ENCODE data around the gene CEP128.

The CEP128 gene

GRCh38 chr14:80522936-80523335, 418.6 kb downstream of the CEP128 start:
- no peak overlapping the region for H3K9ac ChIP-seq (ENCODE audit: low read length in 5 of 5)
- H3K27me3 ChIP-seq (ENCODE audit: control insufficient read depth in 5 of 5, insufficient read depth in 4 of 5, low read length in 5 of 5): no peaks in the 10 kb centered on the region
- H3K4me1 ChIP-seq (ENCODE audit: control insufficient read depth in 5 of 5, insufficient read depth in 5 of 5, low read length in 5 of 5): peaks cover 0 to 7% (median 0%) of the 10 kb centered on the region in 5 donors
- no peak overlapping the region for H3K4me3 ChIP-seq (ENCODE audit: low read depth in 1 of 5, low read length in 5 of 5)
- H3K36me3 ChIP-seq (ENCODE audit: control insufficient read depth in 5 of 5, insufficient read depth in 5 of 5, low read length in 5 of 5): peaks cover 0 to 14% (median 0%) of the 10 kb centered on the region in 5 donors
- H3K9me3 ChIP-seq (ENCODE audit: control insufficient read depth in 5 of 5, low read length in 5 of 5): no peaks in the 10 kb centered on the region
- H3K27ac ChIP-seq (ENCODE audit: low read depth, low read length): no peak overlapping the region

GRCh38 chr14:80522411-80522810, 419.1 kb downstream of the CEP128 start:
- Histone ChIP-seq H3K4me3 (ENCODE audit: low read depth in 1 of 5, low read length in 5 of 5) (no peak overlapping the region), H3K27ac (ENCODE audit: low read depth, low read length) (no peak overlapping the region)

GRCh38 chr14:80521456-80521855, 420.1 kb downstream of the CEP128 start:
- Histone ChIP-seq H3K9ac (ENCODE audit: low read length in 5 of 5) (no peak overlapping the region), H3K27ac (ENCODE audit: low read depth, low read length) (no peak overlapping the region), H3K36me3 (ENCODE audit: control insufficient read depth in 5 of 5, insufficient read depth in 5 of 5, low read length in 5 of 5) (peaks cover 0 to 14% (median 0%) of the 10 kb centered on the region in 5 donors), H3K4me3 (ENCODE audit: low read depth in 1 of 5, low read length in 5 of 5) (no peak overlapping the region), H3K9me3 (ENCODE audit: control insufficient read depth in 5 of 5, low read length in 5 of 5) (no peaks in the 10 kb centered on the region), H3K4me1 (ENCODE audit: control insufficient read depth in 5 of 5, insufficient read depth in 5 of 5, low read length in 5 of 5) (peaks cover 0 to 7% (median 0%) of the 10 kb centered on the region in 5 donors), H3K27me3 (ENCODE audit: control insufficient read depth in 5 of 5, insufficient read depth in 4 of 5, low read length in 5 of 5) (no peaks in the 10 kb centered on the region)

More at GRCh38 chr14:80522411-80522810, 419.1 kb downstream of the CEP128 start:
- peaks cover 0 to 14% (median 0%) of the 10 kb centered on the region in 5 donors for H3K36me3 ChIP-seq (ENCODE audit: control insufficient read depth in 5 of 5, insufficient read depth in 5 of 5, low read length in 5 of 5)
- H3K27me3 ChIP-seq (ENCODE audit: control insufficient read depth in 5 of 5, insufficient read depth in 4 of 5, low read length in 5 of 5): no peaks in the 10 kb centered on the region
- peaks cover 0 to 7% (median 0%) of the 10 kb centered on the region in 5 donors for H3K4me1 ChIP-seq (ENCODE audit: control insufficient read depth in 5 of 5, insufficient read depth in 5 of 5, low read length in 5 of 5)
- H3K9ac ChIP-seq (ENCODE audit: low read length in 5 of 5): no peak overlapping the region
- H3K9me3 ChIP-seq (ENCODE audit: control insufficient read depth in 5 of 5, low read length in 5 of 5): no peaks in the 10 kb centered on the region

- no peaks in the 10 kb centered on the region for H3K27me3 ChIP-seq (ENCODE audit: control insufficient read depth in 5 of 5, insufficient read depth in 4 of 5, low read length in 5 of 5)
- no peak overlapping the region for H3K9ac ChIP-seq (ENCODE audit: low read length in 5 of 5)
- H3K4me3 ChIP-seq (ENCODE audit: low read depth in 1 of 5, low read length in 5 of 5): no peak overlapping the region
- H3K27ac ChIP-seq (ENCODE audit: low read depth, low read length): no peak overlapping the region
- peaks cover 0 to 7% (median 0%) of the 10 kb centered on the region in 5 donors for H3K4me1 ChIP-seq (ENCODE audit: control insufficient read depth in 5 of 5, insufficient read depth in 5 of 5, low read length in 5 of 5)
- no peaks in the 10 kb centered on the region for H3K9me3 ChIP-seq (ENCODE audit: control insufficient read depth in 5 of 5, low read length in 5 of 5)
- peaks cover 0 to 5% (median 0%) of the 10 kb centered on the region in 5 donors for H3K36me3 ChIP-seq (ENCODE audit: control insufficient read depth in 5 of 5, insufficient read depth in 5 of 5, low read length in 5 of 5)
These were observed 422.5 kb downstream of the CEP128 start for GRCh38 chr14:80519002-80519401.

- Histone ChIP-seq H3K4me3 (ENCODE audit: low read depth in 1 of 5, low read length in 5 of 5) (no peak overlapping the region), H3K36me3 (ENCODE audit: control insufficient read depth in 5 of 5, insufficient read depth in 5 of 5, low read length in 5 of 5) (no peaks in the 10 kb centered on the region), H3K27ac (ENCODE audit: low read depth, low read length) (no peak overlapping the region), H3K4me1 (ENCODE audit: control insufficient read depth in 5 of 5, insufficient read depth in 5 of 5, low read length in 5 of 5) (peaks cover 0 to 7% (median 0%) of the 10 kb centered on the region in 5 donors), H3K9me3 (ENCODE audit: control insufficient read depth in 5 of 5, low read length in 5 of 5) (no peaks in the 10 kb centered on the region), H3K9ac (ENCODE audit: low read length in 5 of 5) (no peak overlapping the region), H3K27me3 (ENCODE audit: control insufficient read depth in 5 of 5, insufficient read depth in 4 of 5, low read length in 5 of 5) (no peaks in the 10 kb centered on the region)
These were observed 423.4 kb downstream of the CEP128 start for GRCh38 chr14:80518173-80518572.

- H3K4me3 ChIP-seq (ENCODE audit: low read depth in 1 of 5, low read length in 5 of 5): no peak overlapping the region
- H3K4me1 ChIP-seq (ENCODE audit: control insufficient read depth in 5 of 5, insufficient read depth in 5 of 5, low read length in 5 of 5): no peaks in the 10 kb centered on the region
- no peak overlapping the region for H3K27ac ChIP-seq (ENCODE audit: low read depth, low read length)
- no peaks in the 10 kb centered on the region for H3K27me3 ChIP-seq (ENCODE audit: control insufficient read depth in 5 of 5, insufficient read depth in 4 of 5, low read length in 5 of 5)
- H3K9me3 ChIP-seq (ENCODE audit: control insufficient read depth in 5 of 5, low read length in 5 of 5): peaks cover 0 to 3% (median 0%) of the 10 kb centered on the region in 5 donors
- no peak overlapping the region for H3K9ac ChIP-seq (ENCODE audit: low read length in 5 of 5)
- H3K36me3 ChIP-seq (ENCODE audit: control insufficient read depth in 5 of 5, insufficient read depth in 5 of 5, low read length in 5 of 5): no peaks in the 10 kb centered on the region
These were observed 434.2 kb downstream of the CEP128 start for GRCh38 chr14:80507292-80507869.

GRCh38 chr14:80504781-80505180, 436.8 kb downstream of the CEP128 start:
- Histone ChIP-seq H3K36me3 (ENCODE audit: control insufficient read depth in 5 of 5, insufficient read depth in 5 of 5, low read length in 5 of 5) (no peaks in the 10 kb centered on the region), H3K27ac (ENCODE audit: low read depth, low read length) (no peak overlapping the region)

GRCh38 chr14:80498533-80498932, 443.0 kb downstream of the CEP128 start:
- Histone ChIP-seq H3K4me3 (ENCODE audit: low read depth in 1 of 5, low read length in 5 of 5) (no peak overlapping the region), H3K36me3 (ENCODE audit: control insufficient read depth in 5 of 5, insufficient read depth in 5 of 5, low read length in 5 of 5) (no peaks in the 10 kb centered on the region), H3K27me3 (ENCODE audit: control insufficient read depth in 5 of 5, insufficient read depth in 4 of 5, low read length in 5 of 5) (no peaks in the 10 kb centered on the region), H3K4me1 (ENCODE audit: control insufficient read depth in 5 of 5, insufficient read depth in 5 of 5, low read length in 5 of 5) (no peaks in the 10 kb centered on the region), H3K9me3 (ENCODE audit: control insufficient read depth in 5 of 5, low read length in 5 of 5) (no peaks in the 10 kb centered on the region), H3K9ac (ENCODE audit: low read length in 5 of 5) (no peak overlapping the region), H3K27ac (ENCODE audit: low read depth, low read length) (no peak overlapping the region)

More at GRCh38 chr14:80504781-80505180, 436.8 kb downstream of the CEP128 start:
- Histone ChIP-seq H3K9me3 (ENCODE audit: control insufficient read depth in 5 of 5, low read length in 5 of 5) (no peaks in the 10 kb centered on the region), H3K27me3 (ENCODE audit: control insufficient read depth in 5 of 5, insufficient read depth in 4 of 5, low read length in 5 of 5) (no peaks in the 10 kb centered on the region), H3K4me1 (ENCODE audit: control insufficient read depth in 5 of 5, insufficient read depth in 5 of 5, low read length in 5 of 5) (no peaks in the 10 kb centered on the region), H3K9ac (ENCODE audit: low read length in 5 of 5) (no peak overlapping the region), H3K4me3 (ENCODE audit: low read depth in 1 of 5, low read length in 5 of 5) (no peak overlapping the region)

GRCh38 chr14:80496090-80496489, 445.4 kb downstream of the CEP128 start:
- no peak overlapping the region for H3K27ac ChIP-seq (ENCODE audit: low read depth, low read length)
- no peak overlapping the region for H3K9ac ChIP-seq (ENCODE audit: low read length in 5 of 5)

GRCh38 chr14:80494769-80495168, 446.8 kb downstream of the CEP128 start:
- Histone ChIP-seq H3K9me3 (ENCODE audit: control insufficient read depth in 5 of 5, low read length in 5 of 5) (no peaks in the 10 kb centered on the region), H3K4me1 (ENCODE audit: control insufficient read depth in 5 of 5, insufficient read depth in 5 of 5, low read length in 5 of 5) (peaks cover 0 to 3% (median 0%) of the 10 kb centered on the region in 5 donors), H3K27ac (ENCODE audit: low read depth, low read length) (no peak overlapping the region), H3K36me3 (ENCODE audit: control insufficient read depth in 5 of 5, insufficient read depth in 5 of 5, low read length in 5 of 5) (no peaks in the 10 kb centered on the region), H3K9ac (ENCODE audit: low read length in 5 of 5) (no peak overlapping the region), H3K27me3 (ENCODE audit: control insufficient read depth in 5 of 5, insufficient read depth in 4 of 5, low read length in 5 of 5) (no peaks in the 10 kb centered on the region), H3K4me3 (ENCODE audit: low read depth in 1 of 5, low read length in 5 of 5) (no peak overlapping the region)

More at GRCh38 chr14:80496090-80496489, 445.4 kb downstream of the CEP128 start:
- Histone ChIP-seq H3K4me3 (ENCODE audit: low read depth in 1 of 5, low read length in 5 of 5) (no peak overlapping the region), H3K4me1 (ENCODE audit: control insufficient read depth in 5 of 5, insufficient read depth in 5 of 5, low read length in 5 of 5) (peaks cover 0 to 2% (median 0%) of the 10 kb centered on the region in 5 donors), H3K27me3 (ENCODE audit: control insufficient read depth in 5 of 5, insufficient read depth in 4 of 5, low read length in 5 of 5) (no peaks in the 10 kb centered on the region), H3K9me3 (ENCODE audit: control insufficient read depth in 5 of 5, low read length in 5 of 5) (no peaks in the 10 kb centered on the region), H3K36me3 (ENCODE audit: control insufficient read depth in 5 of 5, insufficient read depth in 5 of 5, low read length in 5 of 5) (no peaks in the 10 kb centered on the region)
